ENCODE data around the gene IL1RL2.

IL1RL2 gene

DNA sequence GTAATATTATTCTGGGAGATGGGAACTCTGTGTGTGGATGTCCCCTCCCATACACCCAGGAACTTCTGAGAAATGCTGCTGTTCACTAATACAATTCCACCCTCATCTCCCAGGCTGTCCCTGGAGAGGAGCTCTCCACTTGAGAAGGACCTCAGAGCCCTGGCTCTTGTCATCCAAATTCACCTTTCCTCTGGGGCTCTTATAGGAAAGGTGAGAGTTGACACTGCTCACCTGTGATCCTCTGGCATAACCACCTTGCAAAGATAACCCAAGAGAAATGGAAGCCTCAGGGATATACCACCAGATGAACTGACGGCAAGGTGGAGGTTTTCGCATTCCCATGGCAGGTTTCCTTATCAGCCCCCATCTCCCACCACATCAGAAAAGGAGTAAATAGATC, 52.0 kb downstream of the IL1RL2 start:
- no peak for DNase-seq (ENCODE audit: low spot score)

DNA sequence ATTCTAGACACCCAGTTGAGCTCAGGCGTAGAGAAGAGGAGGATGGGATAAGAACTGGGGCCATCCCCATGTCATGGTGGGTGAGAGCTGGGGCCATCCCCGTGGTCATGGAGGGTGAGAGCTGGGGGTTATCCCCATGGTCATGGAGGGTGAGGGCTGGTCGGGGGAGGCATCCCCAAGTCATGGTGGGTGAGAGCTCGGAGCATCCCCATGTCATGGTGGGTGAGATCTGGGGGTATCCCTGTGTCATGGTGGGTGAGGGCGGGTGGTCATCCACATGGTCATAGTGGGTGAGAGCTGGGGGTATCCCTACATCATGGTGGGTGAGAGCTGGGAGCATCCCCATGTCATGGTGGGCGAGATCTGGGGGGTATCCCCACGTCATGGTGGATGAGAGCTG, 52.5 kb downstream of the IL1RL2 start:
- no peak for DNase-seq (ENCODE audit: low spot score)

DNA sequence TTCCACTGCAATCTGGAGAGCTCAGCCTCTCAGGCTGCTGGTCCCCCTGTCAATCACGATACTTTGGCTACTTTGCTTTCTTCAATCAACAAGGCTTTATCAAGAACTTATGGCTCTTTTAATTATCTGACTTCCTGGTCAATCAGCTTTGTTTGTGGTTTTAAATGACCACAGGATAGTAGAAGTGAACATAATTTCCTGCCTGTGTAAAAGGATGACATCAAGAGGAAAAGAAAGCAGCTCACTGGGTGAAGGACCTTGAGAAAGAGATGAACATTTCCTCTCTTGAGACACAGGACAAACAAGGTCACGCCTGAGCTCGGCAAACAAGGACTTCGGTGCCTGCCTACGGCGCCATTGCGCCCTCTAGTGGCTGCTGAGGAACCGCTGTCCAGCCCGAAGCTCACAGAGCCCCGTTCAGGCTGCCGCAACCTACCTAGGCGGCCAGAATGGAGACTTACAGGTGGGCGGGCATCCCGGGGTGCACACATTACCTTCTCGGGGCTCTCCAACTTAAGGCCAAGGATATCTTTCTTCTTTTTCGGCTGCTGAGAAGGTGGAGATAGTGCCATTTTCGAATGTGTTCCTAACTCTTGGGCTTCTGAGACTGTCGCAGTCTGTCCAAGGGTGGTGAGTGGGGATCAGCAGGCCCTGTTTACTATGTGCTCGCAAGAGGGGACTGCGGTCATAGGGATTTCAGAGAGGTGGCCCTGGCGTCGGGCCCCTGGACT, 54.0 kb downstream of the IL1RL2 start:
- DNase-seq (ENCODE audit: low spot score): peak; percentile 85

DNA sequence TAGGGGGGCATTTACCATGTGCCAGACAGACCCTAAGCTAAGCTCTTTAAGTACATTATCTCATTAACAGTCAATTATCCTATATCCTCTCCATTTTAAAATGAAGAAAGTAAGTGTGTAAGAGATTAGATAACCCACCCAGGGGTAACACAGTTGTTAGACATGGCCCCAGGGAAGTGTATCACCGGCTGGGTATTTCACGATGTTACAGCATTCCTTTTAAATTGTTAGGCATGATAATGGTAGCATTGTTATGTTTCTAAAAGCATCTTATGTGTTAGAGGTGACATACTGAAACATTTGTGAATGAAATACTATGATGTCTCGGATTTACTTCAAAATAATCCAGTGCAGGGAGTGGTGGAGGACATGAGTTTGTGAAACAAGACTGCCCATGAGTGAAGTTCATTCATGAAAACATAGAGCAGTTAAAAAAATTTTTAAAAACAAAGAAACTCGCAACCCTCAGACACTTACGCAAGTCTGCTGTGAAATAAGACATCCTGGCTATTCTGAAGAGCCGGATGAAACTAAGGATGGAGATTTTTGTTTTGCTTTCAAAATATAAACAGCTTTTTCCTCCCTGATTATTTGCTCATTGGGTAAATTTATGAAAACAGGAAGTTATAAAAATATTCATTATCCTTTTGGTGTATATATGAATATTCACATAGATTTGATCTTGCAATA, 54.9 kb downstream of the IL1RL2 start:
- DNase-seq (ENCODE audit: low spot score): no peak

DNA sequence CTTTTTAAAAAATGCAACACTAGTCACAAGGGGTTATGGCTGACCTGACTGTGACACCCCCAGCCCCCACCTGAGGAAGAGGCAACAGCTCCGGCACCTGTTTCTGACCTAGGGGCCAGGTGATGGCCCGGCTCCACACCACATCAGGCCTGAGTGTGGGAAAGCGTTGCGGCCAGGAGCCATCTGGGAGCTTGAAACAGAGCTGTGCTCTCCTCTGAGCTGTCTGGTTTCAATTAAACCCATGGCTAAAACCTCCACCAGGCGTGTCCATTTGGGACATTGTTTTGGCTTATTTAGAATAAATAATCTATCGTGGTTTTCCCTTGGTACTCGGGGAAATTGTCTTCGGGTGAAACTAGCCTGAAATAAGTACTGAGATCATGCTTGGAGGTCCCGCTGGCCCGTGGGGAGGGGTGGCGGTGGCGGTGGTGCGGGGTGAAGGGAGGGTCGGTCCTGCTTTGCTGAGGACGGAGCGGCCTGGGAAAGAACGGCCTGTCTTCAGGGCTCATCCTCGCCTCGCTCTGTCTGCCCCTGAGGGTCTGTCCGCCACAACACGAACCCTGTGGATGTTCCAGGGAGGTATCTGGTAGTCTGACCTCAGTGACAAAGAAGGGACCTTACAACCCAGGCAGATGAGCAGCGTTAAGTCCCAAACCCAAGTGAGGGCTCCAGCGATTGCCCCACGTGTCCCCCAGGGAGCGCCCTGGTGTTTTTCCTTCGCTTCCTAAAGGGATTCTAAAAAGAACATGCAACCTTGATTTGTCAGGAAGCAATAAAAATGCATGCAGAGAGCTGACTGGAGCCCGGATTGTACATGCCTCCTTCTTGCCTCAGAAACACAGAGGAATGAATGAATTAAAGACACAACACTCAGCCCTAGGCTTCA, 58.7 kb downstream of the IL1RL2 start:
- DNase-seq (ENCODE audit: low spot score): no peak

DNA sequence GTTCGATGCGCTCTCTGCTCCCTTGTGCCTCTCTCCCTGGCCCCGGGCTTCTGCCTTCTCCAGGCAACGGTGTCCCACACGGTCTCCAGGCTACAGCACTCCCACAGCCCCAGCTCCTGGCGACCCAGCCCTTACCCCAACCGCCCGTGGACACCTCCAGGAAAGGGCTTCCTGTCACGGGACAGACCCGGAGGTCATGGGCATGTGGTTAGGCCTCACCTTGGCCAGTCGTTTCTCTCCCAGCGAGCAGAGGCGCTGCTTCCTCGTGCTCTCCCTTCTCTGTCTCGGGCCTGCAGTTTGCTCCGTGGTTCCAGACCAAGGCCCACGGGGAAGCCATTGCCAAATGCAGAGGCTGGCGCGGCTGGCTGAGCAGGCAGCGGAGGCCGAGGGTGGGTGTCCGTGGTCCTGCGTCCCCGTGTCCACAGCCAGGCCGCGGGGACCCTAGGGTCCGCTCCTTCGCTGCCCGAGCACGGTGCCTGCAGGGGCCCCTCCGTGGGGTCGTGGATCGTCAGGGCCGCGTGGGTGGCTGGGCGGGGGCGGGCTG, 63.5 kb downstream of the IL1RL2 start:
- no peak for DNase-seq (ENCODE audit: low spot score)

DNA sequence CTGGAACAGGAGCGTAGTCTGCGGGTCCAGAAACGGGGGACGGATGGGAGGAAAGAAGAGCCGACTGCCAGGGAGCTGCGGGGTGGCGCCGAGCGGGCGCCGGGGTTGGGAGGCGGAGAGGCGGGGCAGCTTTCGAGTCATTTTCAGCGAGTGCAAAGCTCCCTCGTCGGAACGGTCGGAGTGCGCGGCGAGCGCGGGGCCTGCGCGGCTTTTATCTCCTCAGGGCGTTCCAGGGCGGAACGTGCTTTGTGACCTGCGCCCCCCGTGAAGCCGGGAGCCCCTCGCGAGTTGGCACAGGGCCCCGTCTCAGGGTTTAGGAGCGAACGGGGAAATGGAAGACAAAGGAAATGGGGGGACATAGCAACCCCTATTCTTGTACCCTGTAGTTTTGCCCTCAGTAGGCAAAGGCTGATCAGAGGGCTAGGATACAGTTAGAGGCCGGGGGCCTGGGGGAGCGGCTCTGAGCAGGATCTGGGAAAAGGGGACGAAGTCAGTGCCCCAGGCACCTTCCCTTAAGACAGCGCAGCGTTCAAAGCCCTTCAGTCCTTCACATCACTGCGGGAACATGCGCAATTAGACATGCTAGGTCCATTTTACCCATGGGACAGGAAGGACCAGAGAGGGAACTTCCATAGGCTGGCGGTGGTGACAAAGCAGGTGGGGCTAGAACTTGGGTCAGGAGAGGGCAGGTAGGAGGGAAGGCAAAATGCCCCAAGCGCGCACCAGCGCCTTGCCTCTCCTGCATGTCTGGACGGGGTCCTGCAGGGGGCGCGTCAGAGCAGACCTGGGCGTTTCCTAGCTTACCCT, 64.4 kb downstream of the IL1RL2 start:
- DNase-seq (ENCODE audit: low spot score): no peak

DNA sequence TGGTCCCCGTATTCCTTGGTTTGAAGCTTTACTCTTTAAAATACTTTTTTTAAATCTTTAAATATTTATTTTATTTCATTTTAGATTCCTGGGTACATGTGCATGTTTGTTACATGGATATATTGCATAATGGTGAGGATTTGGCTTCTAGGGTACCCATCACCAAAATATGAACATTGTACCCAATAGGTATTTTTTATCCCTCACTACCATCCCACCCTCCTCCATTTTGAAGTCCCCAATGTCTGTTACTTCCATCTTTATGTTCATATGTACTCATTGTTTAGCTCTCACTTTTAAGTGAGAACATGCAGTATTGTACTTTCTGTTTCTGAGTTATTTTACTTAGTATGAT, 65.0 kb downstream of the IL1RL2 start:
- no peak for DNase-seq (ENCODE audit: low spot score)

DNA sequence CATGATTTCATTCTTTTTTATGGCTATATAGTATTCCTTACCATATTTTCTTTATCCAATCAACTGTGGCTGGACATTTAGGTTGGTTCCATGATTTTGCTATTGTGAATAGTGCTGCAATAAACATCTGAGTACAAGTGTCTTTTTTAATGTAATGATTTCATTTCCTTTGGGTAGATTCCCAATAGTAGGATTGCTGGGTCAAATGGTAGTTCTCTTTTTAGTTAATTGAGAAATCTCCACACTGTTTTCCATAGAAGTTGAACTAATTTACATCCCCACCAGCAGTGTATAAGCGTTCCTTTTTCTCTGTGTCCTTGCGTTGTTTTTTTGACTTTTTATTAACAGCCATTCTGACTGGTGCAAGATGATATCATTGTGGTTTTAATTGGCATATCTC, 65.4 kb downstream of the IL1RL2 start:
- DNase-seq (ENCODE audit: low spot score): no peak

DNA sequence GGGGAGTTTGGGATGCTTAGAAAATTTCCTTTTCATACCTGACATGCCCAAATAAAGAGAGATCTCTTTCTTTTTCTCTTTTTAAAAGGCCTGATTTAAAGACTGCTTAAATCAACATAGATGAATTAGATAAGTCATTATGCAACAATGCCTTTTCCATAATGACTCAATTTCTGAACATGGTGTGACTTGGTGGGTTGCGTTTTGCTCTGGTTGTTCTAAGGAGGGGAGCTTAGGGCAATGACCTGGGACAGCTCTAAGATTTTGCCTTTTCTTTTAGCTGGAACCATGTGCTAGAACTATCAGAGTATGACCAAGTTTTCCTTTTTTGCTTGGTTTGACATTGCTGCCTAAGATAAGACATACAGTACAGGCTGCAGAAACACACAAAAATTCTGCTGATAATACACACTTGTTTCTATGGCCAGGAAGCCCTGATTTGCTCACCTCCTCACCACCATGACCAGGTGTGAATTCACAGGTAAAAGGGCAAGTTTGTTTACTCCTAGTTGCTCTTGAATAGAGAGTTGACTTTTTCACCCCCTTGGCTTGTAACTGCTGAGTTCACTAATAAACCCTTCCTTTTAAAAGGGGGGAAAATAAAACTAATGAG, 66.4 kb downstream of the IL1RL2 start:
- DNase-seq (ENCODE audit: low spot score): no peak

DNA sequence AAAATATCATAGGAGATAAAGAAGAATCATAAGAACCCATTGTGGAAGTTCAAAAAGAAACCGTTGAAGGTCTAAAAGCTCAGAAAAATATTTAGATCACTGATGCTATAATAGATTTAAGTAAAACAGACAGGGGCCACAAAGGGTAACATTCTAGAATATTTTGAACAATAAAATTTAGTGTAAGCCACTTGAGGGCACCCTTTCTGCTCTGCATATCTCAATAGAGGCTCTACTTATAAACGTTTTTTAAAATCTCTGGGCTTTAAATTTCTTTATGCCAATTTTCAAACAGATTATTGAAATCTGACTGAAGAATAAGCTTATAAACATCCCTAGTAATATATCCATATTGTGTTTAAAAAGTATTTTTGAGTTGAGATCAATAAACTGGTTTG, 66.9 kb downstream of the IL1RL2 start:
- peak; percentile 32 for DNase-seq (ENCODE audit: low spot score)

DNA sequence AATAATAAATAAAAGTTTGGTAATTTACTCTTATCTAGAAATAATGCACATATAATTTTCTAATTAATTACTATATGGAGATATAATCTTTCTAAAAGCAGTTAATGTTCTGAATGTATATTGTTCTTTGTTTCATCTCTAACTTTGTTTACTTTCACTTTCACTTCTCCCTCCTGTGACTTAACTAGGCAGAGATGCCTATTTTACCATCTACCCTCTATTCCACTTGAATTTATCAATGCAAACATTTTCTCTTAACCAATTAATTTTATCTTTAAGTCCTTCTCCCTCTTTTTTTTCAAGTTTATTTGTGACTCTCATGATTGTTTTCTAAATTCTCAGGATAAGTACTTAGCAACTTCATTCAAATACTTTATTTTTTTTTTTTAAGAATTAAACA, 69.5 kb downstream of the IL1RL2 start:
- DNase-seq (ENCODE audit: low spot score): peak; percentile 23

DNA sequence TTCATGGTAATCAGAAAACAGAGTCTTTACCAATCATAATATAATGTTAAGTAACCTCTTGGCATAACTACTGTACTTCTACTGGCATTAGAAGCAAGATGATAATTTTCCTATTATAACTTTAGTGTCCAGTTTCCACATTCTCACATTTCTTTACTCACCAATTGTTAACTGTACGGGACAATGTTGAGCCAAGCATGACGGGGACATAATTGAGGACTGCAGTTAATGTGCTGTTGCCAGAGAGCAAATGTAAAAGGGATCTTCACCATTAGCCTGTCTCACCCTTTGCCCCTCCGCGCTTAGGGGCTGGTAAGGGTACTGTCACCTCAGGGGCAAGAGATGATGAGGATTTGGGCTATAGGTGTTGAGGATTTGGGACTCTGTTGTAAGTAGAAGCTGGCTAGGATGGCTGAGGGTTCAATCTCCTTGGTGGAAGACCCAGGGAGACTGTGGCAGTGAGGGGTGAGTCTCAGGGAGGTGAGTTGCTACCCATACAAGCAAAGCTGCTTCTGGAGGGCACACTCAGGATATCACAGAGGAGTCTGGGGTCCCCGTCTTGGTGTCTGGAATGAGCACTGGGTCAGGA, 70.1 kb downstream of the IL1RL2 start:
- DNase-seq (ENCODE audit: low spot score): no peak

DNA sequence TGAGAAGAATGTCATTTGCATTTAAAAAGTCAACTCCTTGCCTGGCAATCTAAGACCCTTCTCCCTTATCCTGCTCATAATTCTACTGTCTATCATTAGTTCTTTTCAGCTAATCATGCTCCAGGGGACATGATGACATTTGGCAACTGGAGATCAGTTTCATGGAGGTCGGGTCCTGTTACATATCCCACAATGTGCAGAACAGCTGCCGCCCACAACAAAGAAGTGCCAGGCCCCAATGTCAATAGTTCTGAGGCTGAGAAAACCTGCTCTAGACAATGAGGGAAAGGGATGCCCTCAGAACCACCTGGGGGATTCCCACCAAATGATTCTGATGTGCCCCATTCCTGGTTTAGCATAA, 71.2 kb downstream of the IL1RL2 start:
- no peak for DNase-seq (ENCODE audit: low spot score)

DNA sequence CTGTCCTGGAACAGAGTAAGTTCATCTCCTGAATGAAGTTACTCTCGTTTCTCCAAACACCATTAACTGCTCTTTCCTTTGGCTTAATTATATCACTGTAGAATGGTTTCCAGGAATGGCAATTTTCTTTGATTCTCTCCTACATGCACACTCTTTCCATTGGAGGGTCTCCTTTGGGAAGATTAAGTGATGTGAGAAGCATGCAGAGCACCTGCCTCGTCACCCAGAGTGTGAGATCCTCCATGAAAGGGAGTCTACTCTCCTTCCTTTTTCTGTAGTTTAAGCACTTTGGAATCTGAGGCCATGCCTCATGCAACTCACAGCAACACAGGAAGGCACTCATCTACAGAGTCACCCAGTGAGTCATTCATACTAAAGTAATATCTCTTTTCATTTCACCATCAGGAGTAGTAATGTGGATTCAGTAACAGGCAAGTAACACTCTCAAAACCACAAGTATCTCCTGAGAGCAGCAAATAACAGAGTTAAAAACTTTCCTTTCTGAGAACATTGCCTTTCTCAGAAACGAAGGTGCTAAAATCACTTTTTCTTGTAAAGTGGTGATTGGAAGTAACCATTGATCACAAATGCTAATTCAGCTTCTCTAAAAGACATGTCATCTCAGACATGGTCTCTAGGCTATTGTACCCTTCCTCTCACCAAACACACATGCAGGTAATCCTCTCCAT, 71.7 kb downstream of the IL1RL2 start:
- DNase-seq (ENCODE audit: low spot score): peak; percentile 89

DNA sequence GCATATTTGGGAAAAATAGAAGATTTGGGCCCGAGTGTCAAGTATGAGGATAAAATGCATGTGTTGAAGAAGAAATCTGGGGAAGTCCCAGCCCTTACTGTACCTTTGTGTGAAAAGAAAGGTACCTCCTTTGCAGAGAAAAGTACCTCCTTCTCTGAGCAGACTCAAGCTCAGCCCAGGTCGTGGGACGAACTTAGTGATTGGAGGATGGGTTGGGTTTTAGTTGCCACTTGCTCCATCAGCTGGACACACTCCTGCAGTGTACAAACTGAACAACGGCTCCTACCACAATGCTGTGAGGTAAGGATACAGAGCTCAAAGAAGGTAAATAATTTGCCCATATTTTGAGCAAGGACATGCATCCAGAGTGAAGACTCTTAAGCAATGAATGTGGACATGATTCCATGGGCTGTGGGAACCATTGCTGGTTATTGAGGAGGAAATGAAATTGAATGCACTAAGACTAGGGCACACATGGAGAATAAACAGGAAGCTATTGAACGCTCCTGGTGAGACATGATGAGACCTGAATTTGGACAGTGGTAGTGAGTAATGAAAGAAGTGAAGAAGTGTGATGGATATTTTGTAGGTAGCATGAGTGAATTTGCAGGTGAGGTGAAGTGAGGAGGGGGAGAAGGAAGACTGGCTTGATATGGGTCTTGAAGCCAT, 74.8 kb downstream of the IL1RL2 start:
- DNase-seq (ENCODE audit: low spot score): no peak

DNA sequence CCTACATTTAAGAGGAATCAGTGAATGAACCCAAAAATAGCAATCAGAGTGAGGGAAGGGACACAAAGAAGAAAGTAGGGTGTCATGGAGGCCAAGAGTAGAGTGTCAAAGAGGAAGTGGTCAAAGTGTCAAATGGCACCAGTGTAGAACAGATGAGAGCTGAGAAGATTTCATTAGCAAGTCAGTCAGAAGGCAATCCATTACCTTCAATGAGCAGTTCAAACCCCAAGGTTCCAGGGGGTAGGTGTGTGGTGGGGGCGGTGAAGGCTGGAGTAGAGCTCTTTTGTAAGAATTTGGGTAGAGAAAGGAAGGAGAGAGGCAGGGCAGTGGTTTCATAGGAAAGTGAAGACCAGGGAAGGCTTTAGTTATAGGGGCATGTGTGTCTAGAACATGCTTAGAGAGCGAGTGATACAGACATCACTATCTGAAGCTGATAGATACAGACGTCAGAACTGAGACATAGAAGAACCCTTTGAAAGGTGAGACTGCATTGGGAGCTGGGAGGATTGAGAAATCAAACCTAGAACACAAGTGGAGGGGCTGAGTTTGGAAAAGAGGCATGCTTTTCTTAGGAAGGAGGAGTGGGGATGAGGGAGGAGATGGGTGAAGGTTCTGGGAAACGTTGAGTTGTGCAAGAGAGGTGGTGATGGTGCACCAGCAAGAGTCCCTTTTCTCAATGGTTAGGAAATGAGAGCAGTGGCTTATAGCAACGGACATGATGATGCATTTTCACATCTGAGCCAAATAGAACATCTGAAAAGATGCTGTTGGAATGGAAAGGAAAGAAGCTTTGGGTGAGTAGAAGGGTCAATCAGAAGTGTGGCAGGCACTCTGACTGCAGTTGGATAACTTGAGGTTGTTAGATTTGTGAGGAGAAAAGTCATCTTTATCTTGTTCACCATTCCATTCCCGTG, 75.7 kb downstream of the IL1RL2 start:
- DNase-seq (ENCODE audit: low spot score): no peak

DNA sequence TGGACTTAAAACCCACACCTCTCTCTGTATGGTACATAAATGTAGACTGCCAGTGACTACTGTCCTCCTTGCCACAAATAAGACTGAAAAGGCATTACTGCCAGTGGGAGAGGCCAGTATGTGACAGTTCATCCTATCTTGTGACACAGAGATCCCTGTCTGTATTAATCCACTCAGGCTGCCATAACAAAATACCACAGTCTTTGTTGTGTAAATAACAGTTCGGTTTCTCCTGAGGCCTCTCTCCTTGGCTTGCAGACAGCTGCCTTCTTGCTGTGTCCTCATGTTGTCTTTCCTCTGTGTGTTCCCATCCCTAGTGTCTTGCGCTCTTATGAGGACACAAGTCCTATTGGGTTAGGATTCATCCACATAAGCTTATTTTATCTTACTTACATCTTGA, 78.1 kb downstream of the IL1RL2 start:
- no peak for DNase-seq (ENCODE audit: low spot score)

DNA sequence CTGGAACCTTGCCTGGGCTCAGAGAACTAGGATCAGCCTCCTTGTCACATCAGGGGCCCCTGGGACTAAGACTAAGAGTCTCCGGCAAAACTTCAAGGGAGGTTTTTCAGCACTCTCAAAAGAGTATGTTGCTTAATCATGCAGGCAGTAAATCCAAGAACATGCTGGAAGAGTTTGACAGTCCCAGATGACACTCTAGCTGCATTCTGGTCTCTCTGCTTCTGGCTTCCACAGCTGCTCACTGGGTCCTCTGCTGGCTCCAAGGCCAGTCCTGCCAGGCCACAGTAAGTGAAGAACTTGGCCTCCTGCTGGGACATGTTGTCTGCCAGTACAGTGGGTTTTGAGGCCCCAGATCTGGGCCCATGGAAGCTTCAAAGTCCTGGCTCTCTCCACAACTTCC, 79.4 kb downstream of the IL1RL2 start:
- DNase-seq (ENCODE audit: low spot score): no peak

All from RKO (cell line).